GM19452 (cell line): Measurements from ENCODE around the gene ANAPC5.
"Not testable (repeated sequence)": the region's sequence is repeated elsewhere in the genome, so short reads cannot be mapped to it uniquely, and the experiment has no call there.

Experiments used
- ATAC-seq: cut with Tn5 transposase; IDR thresholded peaks from one replicate; pipeline ENCODE4 v1.9.1; 2021; ENCODE audit not compliant: unreplicated experiment

The ANAPC5 gene

DNA sequence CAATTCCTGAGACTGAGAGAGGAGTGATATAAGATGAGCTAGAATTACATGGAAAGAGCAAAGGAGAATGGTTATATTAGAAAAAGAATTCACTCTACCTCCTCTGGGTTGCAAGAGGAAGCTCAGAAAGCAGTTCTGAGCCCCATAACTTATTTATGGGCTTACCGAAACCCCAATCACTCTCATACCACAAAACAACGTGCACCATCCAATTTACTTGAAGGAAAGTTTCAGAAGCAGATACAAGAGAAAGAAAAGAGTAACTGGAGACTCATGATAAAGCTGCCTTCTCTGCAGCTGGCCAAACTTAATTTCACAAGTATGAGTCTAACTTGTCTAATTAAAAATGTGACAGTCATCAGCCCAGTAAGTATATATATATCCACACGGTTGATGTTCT lies 28.3 kb downstream of the ANAPC5 start:
- ATAC-seq: no peak

DNA sequence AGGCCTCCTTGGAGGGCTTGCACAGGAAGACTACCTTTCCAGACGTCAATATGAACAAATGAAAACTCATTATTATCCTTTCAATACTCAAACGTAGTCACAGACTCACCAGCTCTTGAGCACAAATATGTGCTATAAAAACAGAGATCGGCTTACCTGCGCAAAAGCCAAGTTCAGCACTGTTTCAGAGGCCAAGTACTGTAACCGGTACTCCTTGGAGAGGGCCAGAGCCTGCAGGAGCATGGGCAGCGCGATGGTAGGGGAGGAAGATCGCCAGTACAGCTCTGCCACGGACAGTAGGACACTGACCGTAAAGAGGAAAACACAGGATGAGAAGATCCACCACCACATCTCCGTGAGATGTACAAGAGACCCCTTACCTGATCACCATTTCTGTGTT lies 34.1 kb downstream of the ANAPC5 start:
- ATAC-seq: no peak

DNA sequence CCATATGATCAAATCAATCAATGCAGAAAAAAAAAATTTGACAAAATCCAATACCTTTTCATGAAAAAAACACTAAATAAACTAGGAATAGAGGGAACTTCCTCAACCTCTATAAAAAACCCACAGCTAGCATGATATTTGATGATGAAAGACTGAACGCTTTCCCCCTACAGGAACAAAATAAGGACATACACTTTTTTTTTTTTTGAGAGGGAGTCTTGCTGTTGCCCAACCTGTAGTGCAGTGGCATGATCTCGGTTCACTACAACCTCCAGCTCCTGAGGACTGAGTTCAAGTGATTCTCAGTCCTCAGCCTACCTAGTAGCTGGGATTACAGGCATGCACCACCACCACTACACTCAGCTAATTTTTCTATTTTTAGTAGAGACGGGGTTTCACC lies 37.8 kb downstream of the ANAPC5 start:
- ATAC-seq: no peak

DNA sequence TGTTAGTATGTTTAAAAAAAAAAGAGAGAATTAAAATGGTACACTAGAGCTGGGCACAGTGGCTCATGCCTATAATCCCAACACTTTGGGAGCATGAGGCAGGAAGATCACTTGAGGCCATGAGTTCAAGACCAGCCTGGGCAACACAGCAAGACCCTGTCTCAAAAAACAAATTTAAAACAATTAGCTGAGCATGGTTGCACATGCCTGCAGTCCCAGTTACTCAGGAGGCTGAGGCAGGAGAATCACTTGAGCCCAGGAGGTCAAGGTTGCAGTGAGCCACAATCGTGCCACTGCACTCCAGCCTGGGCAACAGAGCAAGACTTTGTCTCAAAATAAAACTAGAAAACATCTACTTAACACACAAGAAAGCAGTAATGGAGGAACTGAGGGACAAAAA lies 42.0 kb downstream of the ANAPC5 start:
- not testable (repeated sequence) for ATAC-seq

DNA sequence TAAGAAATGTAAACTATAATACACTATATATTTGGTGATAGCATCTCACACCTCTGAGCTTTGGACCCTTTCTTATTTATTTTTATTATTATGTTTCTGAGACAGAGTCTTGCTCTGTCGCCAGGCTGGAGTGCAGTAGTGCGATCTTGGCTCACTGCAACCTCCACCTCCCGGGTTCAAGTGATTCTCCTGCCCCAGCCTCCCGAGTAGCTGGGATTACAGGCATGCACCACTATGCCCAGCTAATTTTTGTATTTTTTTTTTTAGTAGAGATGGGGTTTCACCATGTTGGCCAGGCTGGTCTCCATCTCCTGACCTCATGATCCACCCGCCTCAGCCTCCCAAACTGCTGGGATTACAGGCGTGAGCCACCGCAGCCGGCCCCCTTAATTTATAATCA lies 44.8 kb downstream of the ANAPC5 start:
- ATAC-seq: not testable (repeated sequence)

DNA sequence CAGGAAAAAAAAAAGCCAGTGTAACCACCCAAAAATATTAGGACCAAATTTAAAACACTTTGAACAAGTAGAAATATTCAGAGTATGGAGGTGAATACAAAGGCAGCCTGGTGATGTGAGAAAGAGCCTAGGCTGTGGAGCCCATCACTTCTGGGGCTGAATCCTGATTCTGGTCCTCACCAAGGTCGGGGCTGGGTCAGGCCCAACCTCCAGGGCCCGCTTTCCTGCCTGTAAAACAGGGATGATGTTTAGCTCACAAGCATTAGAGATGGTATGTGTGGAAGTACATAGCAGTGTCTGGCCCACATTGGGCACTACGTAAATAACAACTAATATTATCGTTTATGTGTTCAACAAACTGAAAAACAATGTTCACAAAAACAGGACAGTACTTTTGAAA lies 47.9 kb downstream of the ANAPC5 start:
- ATAC-seq: no peak

DNA sequence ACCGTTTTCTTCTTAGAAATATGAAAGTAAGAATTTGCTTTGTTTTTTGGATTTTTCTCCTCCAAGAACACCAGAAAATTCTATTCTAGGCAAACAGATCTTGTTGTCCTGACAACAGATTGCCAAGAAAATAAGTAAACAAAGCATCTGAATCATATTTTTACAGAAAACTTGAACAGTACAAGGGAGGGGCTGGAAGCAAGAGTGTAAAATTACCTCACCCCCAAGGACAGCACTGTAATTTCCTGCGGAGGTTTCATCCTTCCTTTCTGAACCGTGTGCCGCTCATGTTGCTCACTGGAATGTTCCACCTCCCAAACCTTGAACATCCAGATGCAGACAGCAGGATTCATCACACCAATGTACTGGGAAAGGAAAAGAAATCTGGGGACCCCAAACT lies 50.3 kb downstream of the ANAPC5 start:
- no peak for ATAC-seq

DNA sequence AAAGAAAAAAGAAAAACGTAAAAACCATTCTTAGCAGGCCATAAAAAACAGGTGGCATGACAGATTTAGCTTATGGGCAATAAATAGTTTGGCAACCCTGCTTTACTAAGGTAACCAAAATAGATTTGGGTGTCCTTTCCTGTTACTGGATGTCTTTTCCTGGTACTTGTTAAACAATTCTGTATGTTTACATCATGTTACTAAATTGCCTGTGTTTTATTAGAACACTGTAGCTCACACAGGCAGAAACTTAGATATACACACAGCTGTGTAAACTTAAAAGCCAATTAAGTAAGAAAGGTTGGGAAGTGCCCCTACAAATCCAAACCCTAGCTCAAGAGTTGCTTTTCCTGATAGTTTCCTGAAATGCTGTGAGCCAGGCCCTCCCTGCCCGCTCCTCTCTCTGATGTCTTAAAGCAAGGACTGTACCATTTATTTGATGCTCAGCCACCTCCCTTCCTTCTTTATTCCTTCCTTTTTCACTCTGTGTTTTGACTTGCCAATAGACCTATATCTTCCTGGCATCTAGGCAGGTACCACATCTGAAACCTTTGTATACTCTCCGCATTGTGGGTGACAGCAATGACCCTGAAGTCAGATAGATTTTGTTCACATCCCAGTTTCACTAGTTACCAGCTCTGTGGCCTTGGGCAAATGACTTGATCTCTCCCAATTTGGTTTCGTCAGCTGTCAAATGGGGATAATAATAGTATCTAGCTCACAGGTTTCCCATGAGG lies 52.0 kb downstream of the ANAPC5 start:
- ATAC-seq: no peak

DNA sequence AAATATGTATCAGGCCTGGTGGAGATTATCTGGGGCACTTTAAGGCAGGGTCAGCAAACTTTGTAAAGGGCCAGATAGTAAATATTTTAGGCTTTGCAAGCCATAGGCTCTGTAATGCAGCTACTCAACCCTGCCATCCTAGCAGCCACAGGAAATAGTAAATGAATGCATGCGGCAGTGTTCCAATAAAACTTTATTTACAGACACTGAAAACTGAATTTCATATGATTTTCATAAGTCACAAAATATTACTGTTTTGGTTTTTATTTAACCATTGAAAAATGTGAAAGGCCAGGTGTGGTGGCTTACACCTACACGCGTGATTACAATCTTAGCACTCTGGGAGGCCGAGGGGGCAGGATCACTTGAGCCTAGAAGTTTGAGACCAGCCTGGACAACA lies 52.5 kb downstream of the ANAPC5 start:
- ATAC-seq: no peak

DNA sequence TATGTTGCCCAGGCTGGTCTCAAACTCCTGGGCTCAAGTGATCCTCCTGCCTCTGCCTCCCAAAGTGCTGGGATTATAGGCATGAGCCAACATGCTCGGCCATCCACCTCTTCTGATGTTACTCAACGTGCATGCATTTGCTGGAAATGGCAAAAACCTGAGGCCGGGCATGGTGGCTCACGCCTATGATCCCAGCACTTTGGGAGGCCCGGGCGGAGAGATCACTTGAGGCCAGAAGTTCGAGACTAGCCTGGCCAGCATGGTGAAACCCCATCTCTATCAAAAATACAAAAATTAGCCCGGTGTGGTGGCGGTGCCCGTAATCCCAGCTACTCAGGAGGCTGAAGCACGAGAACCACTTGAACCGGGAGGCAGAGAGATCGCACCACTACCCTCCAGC lies 53.8 kb downstream of the ANAPC5 start:
- ATAC-seq: not testable (repeated sequence)

DNA sequence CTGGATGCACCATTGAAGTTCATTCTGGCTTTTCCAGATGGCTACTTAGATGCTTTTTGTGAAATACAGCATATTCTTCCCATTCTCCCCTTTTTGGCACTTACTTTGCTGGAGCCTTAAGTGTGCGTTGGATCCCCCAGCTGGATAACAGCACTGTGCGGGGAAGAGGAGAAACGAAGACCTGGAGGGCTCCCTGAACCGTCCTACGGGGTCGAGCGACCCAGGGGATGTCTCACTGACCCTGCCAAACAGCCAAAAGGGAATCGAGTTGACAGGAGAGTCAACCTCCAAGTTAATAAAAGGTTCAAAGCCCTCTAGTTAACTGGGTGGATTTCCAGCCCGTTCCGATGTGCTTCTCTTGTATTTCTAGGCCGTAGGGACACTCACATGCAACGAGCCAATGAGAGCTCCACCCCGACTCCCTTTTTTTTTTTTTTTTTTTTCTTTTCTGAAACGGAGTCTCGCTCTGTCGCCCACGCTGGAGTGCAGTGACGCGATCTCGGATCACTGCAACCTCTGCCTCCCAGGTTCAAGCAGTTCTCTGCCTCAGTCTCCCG lies 54.7 kb downstream of the ANAPC5 start:
- no peak for ATAC-seq

DNA sequence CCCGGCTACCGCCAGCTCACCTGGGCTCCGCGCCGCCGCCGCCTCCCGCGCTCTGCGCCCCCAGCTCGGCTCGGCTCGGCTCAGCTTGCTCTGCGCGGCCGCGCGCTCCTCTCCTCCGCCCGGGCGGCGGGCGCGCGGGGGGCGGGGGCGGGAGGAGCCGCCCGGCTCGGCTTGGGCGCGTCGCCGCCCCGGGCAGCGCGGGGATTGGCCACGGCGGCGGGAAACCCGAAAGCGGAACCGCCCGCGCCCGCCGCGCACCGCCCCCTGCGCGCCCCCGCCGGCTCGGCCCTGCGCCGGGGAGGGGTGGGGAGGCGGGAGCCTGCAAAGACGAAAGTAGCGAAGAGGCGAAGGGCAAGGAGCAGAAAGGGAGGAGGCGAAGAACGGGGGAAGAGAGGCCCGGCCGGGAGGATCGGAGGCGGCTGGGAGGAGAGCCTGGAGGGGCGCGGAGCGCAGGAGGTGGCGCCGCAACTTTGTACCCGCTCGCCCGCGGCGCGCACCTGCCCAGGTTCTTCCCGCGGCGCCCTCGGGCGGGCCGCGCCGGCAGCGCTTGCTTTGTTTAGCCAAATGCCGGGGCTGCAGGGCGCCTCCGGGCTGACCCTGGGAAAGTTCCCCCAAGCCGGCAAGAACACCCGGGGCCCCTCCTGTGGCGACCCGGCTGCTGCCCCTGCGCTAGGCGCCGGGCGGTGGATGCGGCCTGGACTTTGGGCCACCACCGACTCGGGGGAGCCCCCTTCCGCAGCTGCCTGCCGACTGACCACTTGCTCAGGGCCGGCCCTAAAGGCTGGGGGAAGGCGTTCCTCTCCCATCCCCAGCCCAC lies 55.4 kb downstream of the ANAPC5 start, which contains the start of gene CAMKK2:
TSS of gene CAMKK2 (minus strand) at position 92 of the 817 bp plus-strand sequence. CDS start 22,183 bp downstream, outside the sequence.
- peak; percentile 74 for ATAC-seq

DNA sequence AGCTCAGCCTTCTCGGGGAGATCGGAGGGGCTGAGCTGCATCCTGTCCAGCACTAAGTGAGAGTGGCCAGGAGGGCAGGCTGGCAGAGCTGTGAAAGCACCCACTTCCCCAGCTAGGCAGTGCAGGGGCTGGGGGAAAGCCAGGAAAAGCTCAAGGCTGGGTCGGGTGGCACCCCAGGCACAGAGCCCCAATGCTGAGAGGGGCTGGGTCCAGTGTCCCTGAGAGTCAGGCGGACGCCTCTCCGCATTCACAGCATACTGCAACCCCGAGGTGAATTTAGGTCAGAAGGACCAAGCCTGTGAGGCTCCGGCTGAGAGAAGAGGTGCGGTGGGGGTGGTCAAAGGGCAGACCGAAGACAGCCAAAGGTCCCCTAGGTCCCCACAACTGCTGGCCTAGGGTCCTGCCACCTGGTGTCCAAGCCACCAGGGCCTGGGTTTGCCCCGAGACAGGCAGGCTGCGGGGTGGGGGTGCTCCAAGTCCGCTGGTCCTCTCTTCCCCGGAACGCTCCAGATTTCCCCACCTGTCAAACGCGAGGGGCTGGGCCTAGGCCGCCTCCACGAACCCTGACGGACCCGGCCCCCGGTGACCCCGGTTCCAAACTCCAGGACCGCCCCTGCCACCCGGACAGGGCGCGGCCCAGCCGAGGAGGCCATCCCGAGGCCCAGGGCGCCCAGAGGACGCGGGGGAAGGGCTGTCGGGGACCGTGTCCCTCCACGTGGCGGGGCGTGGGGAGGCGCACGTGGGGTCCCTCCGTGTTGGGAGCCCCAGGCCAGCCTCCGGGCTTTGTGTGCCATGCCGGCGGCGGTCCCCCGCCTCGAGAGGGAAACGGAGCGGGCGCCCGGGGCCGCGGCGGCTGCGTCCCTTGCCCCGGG lies 56.2 kb downstream of the ANAPC5 start:
- peak; percentile 25 for ATAC-seq

DNA sequence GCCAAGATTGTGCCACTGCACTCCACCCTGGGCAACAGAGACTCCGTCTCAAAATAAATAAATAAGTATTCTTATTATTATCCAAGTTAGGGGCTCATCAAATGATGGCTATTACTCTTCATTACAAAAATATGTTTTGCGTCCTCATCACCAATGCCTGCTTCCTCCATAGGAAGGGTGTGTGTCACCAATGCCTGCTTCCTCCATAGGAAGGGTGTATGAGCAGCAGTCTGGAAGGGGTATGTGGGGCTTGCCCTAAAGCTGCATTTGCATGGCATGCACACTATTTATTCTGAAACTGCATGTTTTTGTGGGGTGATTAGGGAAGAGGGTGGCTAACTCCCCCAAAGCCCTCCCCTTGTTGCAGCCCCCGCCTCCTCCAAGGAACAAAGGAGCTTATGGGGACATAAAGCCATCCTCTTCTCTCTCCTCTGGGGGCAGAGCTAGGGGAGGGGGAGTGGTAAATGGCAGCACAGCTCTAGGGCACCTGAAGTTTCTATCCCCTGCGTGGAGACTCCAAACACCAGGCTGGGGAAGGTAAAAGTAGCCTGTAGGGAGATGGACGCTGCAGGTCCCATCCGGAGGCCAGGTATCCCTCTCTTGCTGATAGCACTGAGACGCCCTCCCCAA lies 57.0 kb downstream of the ANAPC5 start:
- ATAC-seq: no peak

DNA sequence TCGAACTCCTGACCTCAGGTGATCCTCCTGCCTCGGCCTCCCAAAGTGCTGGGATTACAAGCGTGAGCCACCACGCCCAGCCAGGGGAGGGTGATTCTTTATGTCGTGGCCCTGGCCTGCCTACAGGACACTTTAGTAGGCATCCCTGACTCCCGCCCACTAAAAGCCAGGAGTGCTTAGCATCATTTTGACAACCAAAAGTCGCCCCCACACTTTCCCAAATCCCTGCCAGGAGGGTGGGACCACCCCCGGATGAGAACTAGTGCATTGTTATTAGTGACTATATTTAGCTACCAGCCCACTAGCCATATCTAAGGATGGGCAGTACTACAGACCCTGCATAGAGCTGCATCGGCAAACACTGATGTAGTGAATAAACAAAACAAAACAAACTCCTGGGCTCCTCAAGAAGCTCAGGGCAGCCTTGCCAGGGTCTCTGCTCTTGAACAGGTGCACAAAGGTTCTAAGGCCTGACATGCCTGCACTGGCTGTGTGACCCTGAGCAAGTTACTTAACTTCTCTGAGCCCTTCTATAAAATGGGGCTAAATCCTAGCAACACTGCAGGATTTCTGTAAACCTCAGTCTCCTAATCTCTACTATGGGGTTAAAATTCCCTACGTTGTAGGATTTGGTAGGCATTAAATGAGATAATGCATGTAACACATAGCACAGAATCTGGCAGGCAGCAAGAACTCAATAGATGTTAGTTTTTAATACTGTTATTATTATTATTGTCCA lies 57.9 kb downstream of the ANAPC5 start:
- ATAC-seq: no peak

DNA sequence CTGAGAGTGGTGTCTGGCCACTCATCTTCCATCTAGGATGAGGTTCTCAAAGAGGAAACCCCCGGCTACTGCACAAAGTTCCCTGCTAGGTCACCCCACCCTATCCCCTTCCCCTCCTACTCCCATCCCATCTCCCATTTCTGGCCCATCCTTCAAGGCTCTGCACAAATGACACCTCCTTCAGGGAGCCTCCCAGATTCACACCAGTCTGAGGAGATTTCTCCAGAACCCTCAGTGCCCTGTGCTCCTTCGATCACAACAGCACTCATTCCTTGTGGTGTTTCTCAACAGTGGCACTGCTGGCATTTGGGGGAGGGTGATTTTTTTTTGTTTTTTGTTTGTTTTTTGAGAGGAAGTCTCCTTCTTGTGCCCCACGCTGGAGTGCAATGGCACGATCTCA lies 58.6 kb downstream of the ANAPC5 start:
- ATAC-seq: no peak

DNA sequence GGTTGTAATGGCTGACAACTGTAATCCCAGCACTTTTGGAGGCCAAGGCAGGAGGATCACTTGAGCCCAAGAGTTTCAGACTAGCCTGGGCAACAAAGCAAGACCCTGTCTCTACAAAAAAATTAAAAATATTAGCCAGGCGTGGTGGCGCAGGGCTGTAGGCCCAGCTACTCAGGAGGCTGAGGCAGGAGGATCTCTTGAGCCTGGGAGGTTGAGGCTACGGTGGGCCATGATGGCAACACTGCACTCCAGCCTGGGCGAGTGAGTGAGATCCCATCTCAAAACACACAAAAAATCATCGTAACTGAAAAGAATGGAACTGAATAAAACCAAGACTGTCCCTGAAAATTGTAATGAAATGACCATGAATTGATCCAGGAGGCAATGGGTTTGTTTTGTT lies 61.8 kb downstream of the ANAPC5 start:
- ATAC-seq: no peak

DNA sequence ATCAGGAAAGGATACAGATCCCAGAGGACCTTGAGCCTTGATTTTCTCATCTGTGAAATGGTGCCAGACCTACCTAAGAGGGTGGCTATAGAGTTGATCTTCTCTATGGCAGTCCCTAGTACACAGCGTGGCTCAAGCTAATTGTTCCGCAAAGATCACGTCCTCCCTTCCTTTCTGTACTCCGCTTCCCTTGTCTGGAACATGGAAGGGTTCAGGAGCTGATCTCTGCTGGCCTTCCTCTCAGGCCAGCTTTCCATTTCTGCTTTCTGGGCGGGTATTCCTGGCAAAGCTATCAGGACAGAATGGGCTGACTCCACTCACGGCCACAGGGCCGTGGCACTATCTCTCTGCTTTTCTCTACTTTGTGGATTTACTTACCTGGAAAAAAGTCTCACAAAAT lies 62.2 kb downstream of the ANAPC5 start:
- ATAC-seq: no peak

DNA sequence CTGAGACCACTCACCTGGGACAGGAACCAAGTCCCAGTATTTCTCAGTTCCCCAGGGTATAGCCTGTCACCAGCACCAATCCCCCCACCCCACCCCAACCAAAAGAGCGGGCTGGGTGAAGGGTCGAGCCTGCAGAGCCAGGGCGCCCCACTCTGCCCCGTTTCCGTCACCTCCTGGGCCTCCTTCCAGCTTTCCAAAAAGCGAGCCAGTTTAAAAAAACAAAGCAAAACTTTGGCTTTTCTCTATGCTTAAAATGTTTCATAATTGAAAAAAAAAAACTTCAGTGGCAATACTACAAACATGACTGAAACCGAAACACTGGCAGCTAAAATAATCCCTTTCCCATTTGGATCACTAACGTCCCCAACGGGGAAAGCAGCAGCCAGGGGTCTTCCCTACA lies 63.2 kb downstream of the ANAPC5 start:
- no peak for ATAC-seq
